Gastrocnemius medialis (tissue), 4 donors: ENCODE data around the gene PBX2. TPM values are rescaled to one million over a fixed set of nuclear protein-coding genes. Genes with fewer than 3 reads are reported as not detected.

Experiments
- ATAC-seq, 2 donors: fragments of 150-250 bp; one replicate each; pipeline ENCODE4 v1.9.1; 2016
- DNase-seq, 2 donors: peaks; one replicate each; pipeline ENCODE4 v3.0.0-alpha.2; 2019
- H3K27ac ChIP-seq, 4 donors: fragments of 200-600 bp; sonication (generic); 1 replicate in 1 of 4; 2 replicates in 3 of 4; pipeline ENCODE4 v1.5.1; 2016 to 2018; ENCODE audit warnings: mild to moderate bottlenecking in 2 of 4, moderate library complexity in 1 of 4
- H3K27me3 ChIP-seq, 3 donors: fragments of 200-600 bp; sonication (generic) in 2 of 3; 1 replicate in 1 of 3; 2 replicates in 2 of 3; pipeline versions ENCODE4 v1.5.1 to v1.6.0; 2016 to 2019; ENCODE audit warnings: mild to moderate bottlenecking in 1 of 3, moderate library complexity in 1 of 3
- H3K36me3 ChIP-seq, 2 donors: fragments of 200-600 bp; sonication (generic) in 1 of 2; one replicate each; pipeline ENCODE4 v1.5.1; 2017 to 2018
- H3K4me1 ChIP-seq, 2 donors: fragments of 200-600 bp; sonication (generic) in 1 of 2; one replicate each; pipeline ENCODE4 v1.5.1; 2016 to 2017; ENCODE audit warnings: mild to moderate bottlenecking in 2 of 2
- H3K4me3 ChIP-seq, 4 donors: fragments of 200-600 bp; sonication (generic) in 3 of 4; 1 replicate in 1 of 4; 2 replicates in 3 of 4; pipeline ENCODE4 v1.5.1; 2016 to 2019; ENCODE audit warnings: mild to moderate bottlenecking in 2 of 4
- H3K9me3 ChIP-seq, 3 donors: fragments of 200-600 bp; sonication (generic) in 2 of 3; 1 replicate in 1 of 3; 2 replicates in 2 of 3; pipeline ENCODE4 v1.5.1; 2016 to 2019
- POLR2A ChIP-seq, 2 donors: fragments of 450-650 bp; IDR thresholded peaks; one replicate each; pipeline ENCODE4 v1.6.1; 2017; ENCODE audit warnings: antibody characterized with exemption in 2 of 2, mild to moderate bottlenecking in 2 of 2, moderate library complexity in 2 of 2
- in situ Hi-C, 4 donors: fragments of 200-750 bp; cut with MboI; loops; one replicate each; pipeline versions ENCODE4 v1.15.0 to v1.8.0; 2017; ENCODE audit warnings: low sequenced_read_pairs in 4 of 4
- intact Hi-C: fragments of 100-400 bp; cut with DNase I; formaldehyde crosslinking; loops from one replicate; pipeline ENCODE4 v1.15.1; 2023; ENCODE audit warnings: low total_unique reads
- total RNA-seq, 4 donors: library from RNA; depleted of rRNA; stranded (reverse); fragments of >200 nt; gene quantifications; one replicate each; pipeline versions ENCODE4 v1.1.0 to v1.2.3, GENCODE V29; 2016
- TF ChIP-seq, protein P1 (sequence below), 5 experiments: fragments of 450-650 bp in 3 of 5; fragments of 200-600 bp in 2 of 5; sonication (generic) in 2 of 5; IDR thresholded peaks in 4 of 5; conservative IDR thresholded peaks in 1 of 5; 1 replicate in 4 of 5; 2 replicates in 1 of 5; pipeline ENCODE4 v1.5.1; 2016 to 2019; ENCODE audit warnings: antibody characterized with exemption in 5 of 5, mild to moderate bottlenecking in 3 of 5, moderate library complexity in 3 of 5

Gene PBX2
- total RNA-seq, 4 donors from 2014 or later: 24.3 to 37.6 (median 33.6) TPM

DNA sequence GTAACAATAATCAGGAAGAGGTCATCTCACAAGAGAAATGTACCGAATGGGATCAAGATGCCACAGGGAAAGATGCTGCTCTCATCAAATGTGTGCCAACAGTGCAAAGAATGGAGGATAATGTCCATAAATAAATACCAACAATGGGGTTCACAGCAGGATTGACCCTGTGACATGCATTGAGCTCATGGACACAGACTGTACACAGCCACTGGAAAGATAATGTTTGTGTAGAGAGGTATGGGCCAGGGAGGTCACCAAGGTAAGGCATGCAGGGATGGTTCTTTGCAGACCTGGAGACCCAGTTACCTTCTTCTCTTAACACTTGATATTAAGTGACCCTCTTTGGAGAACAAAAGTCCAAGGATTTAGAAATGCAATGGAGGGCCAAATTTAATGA is 15.6 kb downstream of the PBX2 start:
- in situ Hi-C loops: no loop called here

DNA sequence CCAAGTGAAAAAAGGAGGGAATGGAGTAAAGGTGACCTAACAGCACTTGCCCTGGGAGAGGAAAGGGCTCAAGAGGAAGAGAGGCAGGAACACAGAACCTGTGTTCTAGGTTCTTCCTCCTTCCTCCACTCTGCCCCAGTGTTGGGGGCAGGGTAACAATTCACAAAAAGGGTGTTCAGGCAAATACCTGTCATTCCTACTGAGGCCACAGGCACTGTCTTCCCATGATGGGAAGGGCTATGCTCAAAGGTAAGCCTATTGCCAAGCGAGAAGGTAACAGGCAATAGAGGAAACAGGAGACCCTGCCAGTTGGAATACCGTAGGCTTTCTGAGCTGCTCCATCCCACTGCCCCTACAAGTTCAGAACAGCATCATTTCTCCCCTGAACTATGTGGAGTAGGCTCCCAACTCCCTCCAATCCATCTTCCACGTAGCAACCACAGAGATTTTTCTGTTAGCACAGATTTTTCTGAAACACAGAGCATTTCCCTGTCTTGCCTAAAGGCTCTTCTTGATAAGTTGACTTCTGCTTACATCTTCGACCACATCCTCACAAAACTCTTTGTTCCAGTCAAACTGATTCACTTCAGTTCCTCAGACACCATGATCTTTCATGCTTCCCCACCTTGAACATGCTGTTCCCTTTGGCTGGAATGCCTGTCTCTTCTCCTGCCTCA is 16.8 kb downstream of the PBX2 start:
- Histone ChIP-seq H3K27me3 (no peaks in the 10 kb centered on the region), H3K4me1 (peaks cover 21 to 22% of the 10 kb centered on the region in 2 donors), H3K27ac (no peak overlapping the region), H3K9me3 (no peaks in the 10 kb centered on the region), H3K4me3 (no peak overlapping the region), H3K36me3 (peaks cover 0 to 24% of the 10 kb centered on the region in 2 donors)
- ATAC-seq: no peak
- in situ Hi-C loops: no loop called here
- intact Hi-C loops: loop anchor here (10.0 kb wide), 3 partner anchors 198 to 1142 kb away; partner anchors contain the start of genes B3GALT4, DXO, RPS18 and TAPBP
- DNase-seq: no peak
- no peak for TF ChIP-seq POLR2A (IDR thresholded peaks at IDR 0.05)
- TF ChIP-seq, protein P1, sequence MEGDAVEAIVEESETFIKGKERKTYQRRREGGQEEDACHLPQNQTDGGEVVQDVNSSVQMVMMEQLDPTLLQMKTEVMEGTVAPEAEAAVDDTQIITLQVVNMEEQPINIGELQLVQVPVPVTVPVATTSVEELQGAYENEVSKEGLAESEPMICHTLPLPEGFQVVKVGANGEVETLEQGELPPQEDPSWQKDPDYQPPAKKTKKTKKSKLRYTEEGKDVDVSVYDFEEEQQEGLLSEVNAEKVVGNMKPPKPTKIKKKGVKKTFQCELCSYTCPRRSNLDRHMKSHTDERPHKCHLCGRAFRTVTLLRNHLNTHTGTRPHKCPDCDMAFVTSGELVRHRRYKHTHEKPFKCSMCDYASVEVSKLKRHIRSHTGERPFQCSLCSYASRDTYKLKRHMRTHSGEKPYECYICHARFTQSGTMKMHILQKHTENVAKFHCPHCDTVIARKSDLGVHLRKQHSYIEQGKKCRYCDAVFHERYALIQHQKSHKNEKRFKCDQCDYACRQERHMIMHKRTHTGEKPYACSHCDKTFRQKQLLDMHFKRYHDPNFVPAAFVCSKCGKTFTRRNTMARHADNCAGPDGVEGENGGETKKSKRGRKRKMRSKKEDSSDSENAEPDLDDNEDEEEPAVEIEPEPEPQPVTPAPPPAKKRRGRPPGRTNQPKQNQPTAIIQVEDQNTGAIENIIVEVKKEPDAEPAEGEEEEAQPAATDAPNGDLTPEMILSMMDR (IDR thresholded peaks at IDR 0.05 in 4 of 5, conservative IDR thresholded peaks at IDR 0.05 in 1 of 5): no peak

More for the DNA sequence above, 15.6 kb downstream of the PBX2 start:
- ATAC-seq: no peak
- H3K27ac ChIP-seq: no peak overlapping the region
- no peaks in the 10 kb centered on the region for H3K27me3 ChIP-seq
- H3K4me1 ChIP-seq: peaks cover 29 to 31% of the 10 kb centered on the region in 2 donors
- TF ChIP-seq, protein P1 (IDR thresholded peaks at IDR 0.05 in 4 of 5, conservative IDR thresholded peaks at IDR 0.05 in 1 of 5): no peak
- no peak for TF ChIP-seq POLR2A (IDR thresholded peaks at IDR 0.05)
- intact Hi-C loops: loop anchor here (10.0 kb wide), 3 partner anchors 200 to 1140 kb away; partner anchors contain the start of genes B3GALT4, DXO, RPS18 and TAPBP
- H3K36me3 ChIP-seq: peaks cover 0 to 12% of the 10 kb centered on the region in 2 donors
- DNase-seq: no peak
- H3K4me3 ChIP-seq: no peak overlapping the region
- H3K9me3 ChIP-seq: no peaks in the 10 kb centered on the region

- Histone ChIP-seq H3K4me3 (no peak overlapping the region), H3K27me3 (no peaks in the 10 kb centered on the region), H3K9me3 (no peaks in the 10 kb centered on the region), H3K27ac (no peak overlapping the region), H3K36me3 (peaks cover 0 to 41% of the 10 kb centered on the region in 2 donors), H3K4me1 (peaks cover 10 to 14% of the 10 kb centered on the region in 2 donors)
- TF ChIP-seq POLR2A (IDR thresholded peaks at IDR 0.05): no peak
- TF ChIP-seq, protein P1 (IDR thresholded peaks at IDR 0.05 in 4 of 5, conservative IDR thresholded peaks at IDR 0.05 in 1 of 5): no peak
- intact Hi-C loops: loop anchor here (10.0 kb wide), 3 partner anchors 196 to 1144 kb away; partner anchors contain the start of genes B3GALT4, DXO, RPS18 and TAPBP
- no peak for ATAC-seq
- in situ Hi-C loops: no loop called here
- DNase-seq: no peak
These were observed 18.8 kb downstream of the PBX2 start for GRCh38 chr6:32171234-32171633.

DNA sequence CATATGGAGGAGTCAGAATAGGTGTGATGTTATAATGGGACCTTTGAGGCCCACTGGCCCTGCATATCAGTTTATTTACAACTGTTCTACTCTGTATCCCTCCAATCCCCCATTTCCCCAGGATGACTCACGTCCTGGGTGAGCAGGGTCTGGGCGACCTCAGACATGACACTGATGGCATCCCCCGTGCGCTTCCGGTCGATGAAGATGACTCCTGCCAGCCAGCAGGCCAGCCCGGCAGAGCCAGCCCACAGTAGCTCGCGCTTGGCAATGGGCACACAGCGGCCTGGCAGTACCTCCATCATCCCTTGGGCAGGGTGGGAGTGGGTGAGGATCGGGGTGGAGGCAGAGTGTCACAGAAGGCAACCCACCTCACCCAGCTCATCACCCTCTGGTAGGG is 19.7 kb downstream of the PBX2 start:
- no peak overlapping the region for H3K27ac ChIP-seq
- DNase-seq (no peak), ATAC-seq (no peak)
- intact Hi-C loops: loop anchor here (10.0 kb wide), 3 partner anchors 195 to 1145 kb away; partner anchors contain the start of genes B3GALT4, DXO, RPS18 and TAPBP
- peaks cover 8 to 9% of the 10 kb centered on the region in 2 donors for H3K4me1 ChIP-seq
- H3K4me3 ChIP-seq: no peak overlapping the region
- TF ChIP-seq, protein P1 (IDR thresholded peaks at IDR 0.05 in 4 of 5, conservative IDR thresholded peaks at IDR 0.05 in 1 of 5): no peak
- no peak for TF ChIP-seq POLR2A (IDR thresholded peaks at IDR 0.05)
- H3K27me3 ChIP-seq: no peaks in the 10 kb centered on the region
- in situ Hi-C loops: no loop called here
- no peaks in the 10 kb centered on the region for H3K9me3 ChIP-seq
- peaks cover 0 to 42% of the 10 kb centered on the region in 2 donors for H3K36me3 ChIP-seq
